Stomach (tissue), 9 donors: Measurements from ENCODE around the gene UQCRC1. TPM values are rescaled to one million over a fixed set of nuclear protein-coding genes. Genes with fewer than 3 reads are reported as not detected.

ENCODE experiments used
- DNase-seq, 2 donors: peaks; one replicate each; pipeline versions ENCODE4 v3.0.0 to v3.0.0-alpha.2; 2013 to 2019
- H3K27ac ChIP-seq, 5 donors: fragments of 200-600 bp in 4 of 5; sonication (generic) in 4 of 5; one replicate each; pipeline ENCODE4 v1.5.1; 2013 to 2019; ENCODE audit warnings: mild to moderate bottlenecking in 1 of 5, moderate library complexity in 1 of 5
- H3K27me3 ChIP-seq, 3 donors: fragments of 200-600 bp; sonication (generic); one replicate each; pipeline ENCODE4 v1.5.1; 2017 to 2019; ENCODE audit warnings: mixed run types in 1 of 3
- H3K36me3 ChIP-seq, 4 donors: fragments of 200-600 bp; sonication (generic); 1 replicate in 3 of 4; 2 replicates in 1 of 4; pipeline ENCODE4 v1.5.1; 2016 to 2019
- H3K4me1 ChIP-seq, 4 donors: fragments of 200-600 bp; sonication (generic); one replicate each; pipeline ENCODE4 v1.5.1; 2016 to 2019
- H3K4me3 ChIP-seq, 4 donors: fragments of 200-600 bp; sonication (generic) in 3 of 4; one replicate each; pipeline ENCODE4 v1.5.1; 2016 to 2019; ENCODE audit warnings: mild to moderate bottlenecking in 1 of 4
- H3K9me3 ChIP-seq, 4 donors: fragments of 200-600 bp; sonication (generic); one replicate each; pipeline ENCODE4 v1.5.1; 2016 to 2019
- CTCF ChIP-seq, 7 experiments: fragments of 450-650 bp in 4 of 7; fragments of 200-600 bp in 3 of 7; sonication (generic) in 3 of 7; IDR thresholded peaks; one replicate each; pipeline ENCODE4 v1.5.1; 2016 to 2019; ENCODE audit warnings: antibody characterized with exemption in 7 of 7, control low read depth in 2 of 7, mild to moderate bottlenecking in 1 of 7
- EP300 ChIP-seq: sonication (generic); formaldehyde crosslinking; IDR thresholded peaks from one replicate; pipeline ENCODE4 v1.6.1; 2017; ENCODE audit warnings: antibody characterized with exemption
- POLR2A ChIP-seq, 4 donors: fragments of 450-650 bp; IDR thresholded peaks; one replicate each; pipeline ENCODE4 v1.6.1; 2016; ENCODE audit warnings: antibody characterized with exemption in 4 of 4, control low read depth in 2 of 4, mild to moderate bottlenecking in 1 of 4, moderate library complexity in 1 of 4
- POLR2AphosphoS5 ChIP-seq, 3 donors: sonication (generic); formaldehyde crosslinking; IDR thresholded peaks; one replicate each; pipeline ENCODE4 v1.6.1; 2016; ENCODE audit warnings: antibody characterized with exemption in 3 of 3
- whole genome bisulfite sequencing, 5 donors: extraction: QIAGEN DNeasy Blood & Tissue Kit in 3 of 5; methylation state at CpG; one replicate each; pipeline versions ENCODE4 v1.1.5 to v1.1.7; 2013 to 2018; 5-methylcytosine and 5-hydroxymethylcytosine counted together
- intact Hi-C: fragments of 100-400 bp; cut with DNase I; formaldehyde crosslinking; loops from one replicate; pipeline ENCODE4 v1.15.1; 2023; ENCODE audit warnings: low total_unique reads
- polyA plus RNA-seq, 3 donors: library from polyadenylated mRNA; stranded (reverse); fragments of 200-250 nt; gene quantifications; one replicate each; pipeline ENCODE4 v1.2.3, GENCODE V29; 2013
- total RNA-seq, 5 donors: library from RNA; depleted of rRNA; stranded (reverse); fragments of >200 nt; gene quantifications; one replicate each; pipeline versions ENCODE4 v1.1.0 to v1.2.3, GENCODE V29; 2014 to 2016
- donor health status: healthy with polysubstance abuse.
- donor health status: Bipolar disorder and iron deficiency.
- donor health status: healthy.

The UQCRC1 gene
- total and polyA plus RNA-seq, 8 donors = 178 to 568 (median 277) TPM

- TF ChIP-seq EP300 (no peak), CTCF (IDR thresholded peaks at IDR 0.05) (peak in 1 of 7 experiments; percentile 8), POLR2A (IDR thresholded peaks at IDR 0.05) (no peak), POLR2AphosphoS5 (IDR thresholded peaks at IDR 0.05) (no peak)
- H3K4me3 ChIP-seq = peak overlapping the region; percentile 11 to 34 (median 30)
- H3K27ac ChIP-seq = peak overlapping the region in 4 of 5 donors; percentile 26 to 74 (median 49)
- H3K9me3 ChIP-seq = no peaks in the 10 kb centered on the region
- peaks cover 31 to 61% (median 47%) of the 10 kb centered on the region in 4 donors for H3K4me1 ChIP-seq
- peak; percentile 45 to 74 for DNase-seq
- H3K36me3 ChIP-seq = no peaks in the 10 kb centered on the region
- intact Hi-C loops = no loop called here
- WGBS, 5 donors = 29 to 45% (median 33%) methylated on average over 13 to 21 of the region's 21 CpGs
- no peaks in the 10 kb centered on the region for H3K27me3 ChIP-seq
Measured at GRCh38 chr3:48561045-48561736, 48.3 kb downstream of the UQCRC1 start.

GRCh38 chr3:48560648-48561018, 48.8 kb downstream of the UQCRC1 start:
- WGBS, 5 donors = 10 to 23% (median 15%) methylated on average over 5 of the region's 5 CpGs
- H3K36me3 ChIP-seq = no peaks in the 10 kb centered on the region
- H3K9me3 ChIP-seq = no peaks in the 10 kb centered on the region
- H3K4me1 ChIP-seq = peaks cover 36 to 62% (median 50%) of the 10 kb centered on the region in 4 donors
- no peak for TF ChIP-seq POLR2AphosphoS5 (IDR thresholded peaks at IDR 0.05)
- no peak for TF ChIP-seq CTCF (IDR thresholded peaks at IDR 0.05)
- no peak for TF ChIP-seq POLR2A (IDR thresholded peaks at IDR 0.05)
- peak overlapping the region in 4 of 5 donors; percentile 26 to 74 (median 49) for H3K27ac ChIP-seq
- no peaks in the 10 kb centered on the region for H3K27me3 ChIP-seq
- peak in 1 of 2 donors; percentile 56 for DNase-seq
- H3K4me3 ChIP-seq = peak overlapping the region; percentile 11 to 34 (median 30)
- intact Hi-C loops = no loop called here

- H3K4me1 ChIP-seq = peaks cover 36 to 66% (median 50%) of the 10 kb centered on the region in 4 donors
- intact Hi-C loops = no loop called here
- no peaks in the 10 kb centered on the region for H3K9me3 ChIP-seq
- H3K36me3 ChIP-seq = no peaks in the 10 kb centered on the region
- no peak for DNase-seq
- TF ChIP-seq POLR2AphosphoS5 (IDR thresholded peaks at IDR 0.05) (no peak), CTCF (IDR thresholded peaks at IDR 0.05) (peak in 1 of 7 experiments; percentile 36)
- WGBS, 5 donors = 55 to 76% (median 64%) methylated on average over 6 of the region's 6 CpGs
- peak overlapping the region in 4 of 5 donors; percentile 32 to 84 (median 58) for H3K27ac ChIP-seq
- no peaks in the 10 kb centered on the region for H3K27me3 ChIP-seq
- H3K4me3 ChIP-seq = no peak overlapping the region
Measured at GRCh38 chr3:48558493-48559134, 50.8 kb downstream of the UQCRC1 start.

- no peak for TF ChIP-seq EP300
- peak in 1 of 7 experiments; percentile 22 for TF ChIP-seq CTCF (IDR thresholded peaks at IDR 0.05)
- TF ChIP-seq POLR2A (IDR thresholded peaks at IDR 0.05) = no peak
- TF ChIP-seq POLR2AphosphoS5 (IDR thresholded peaks at IDR 0.05) = peak in 2 of 3 donors; percentile 57 to 86
- Histone ChIP-seq H3K27me3 (no peaks in the 10 kb centered on the region), H3K4me1 (peaks cover 40 to 71% (median 58%) of the 10 kb centered on the region in 4 donors), H3K4me3 (peak within 1 kb of the TSS; percentile 50 to 71 (median 65)), H3K36me3 (no peaks in the 10 kb centered on the region), H3K27ac (peak within 1 kb of the TSS; percentile 47 to 84 (median 75)), H3K9me3 (no peaks in the 10 kb centered on the region)
- WGBS, 5 donors = 0 to 1% (median 0%) methylated on average over 33 to 53 of the region's 53 CpGs
- intact Hi-C loops = no loop called here
- DNase-seq = peak; percentile 100
Measured at GRCh38 chr3:48556796-48557626, 52.4 kb downstream of the UQCRC1 start, which contains the start of gene PFKFB4. Gene PFKFB4, minus strand, starts transcription at chr3:48556803. Its CDS starts 26 bp downstream, at chr3:48556777.
